NCI-H345 (cell line): Measurements from ENCODE around the gene RCVRN.

Experiments used
- DNase-seq: peaks from one replicate; lab custom pipeline; 2025; lab: John Stamatoyannopoulos, UW

The RCVRN gene

GRCh38 chr17:9850151-9850550, 54.9 kb downstream of the RCVRN start:
- no peak for DNase-seq
